ENCODE data around the gene RNF130. TPM values are rescaled to one million over a fixed set of nuclear protein-coding genes. Genes with fewer than 3 reads are reported as not detected.

RNF130 gene
- total and polyA plus RNA-seq, 2 donors from 2014 or later: 73.9 to 88.1 TPM

DNA sequence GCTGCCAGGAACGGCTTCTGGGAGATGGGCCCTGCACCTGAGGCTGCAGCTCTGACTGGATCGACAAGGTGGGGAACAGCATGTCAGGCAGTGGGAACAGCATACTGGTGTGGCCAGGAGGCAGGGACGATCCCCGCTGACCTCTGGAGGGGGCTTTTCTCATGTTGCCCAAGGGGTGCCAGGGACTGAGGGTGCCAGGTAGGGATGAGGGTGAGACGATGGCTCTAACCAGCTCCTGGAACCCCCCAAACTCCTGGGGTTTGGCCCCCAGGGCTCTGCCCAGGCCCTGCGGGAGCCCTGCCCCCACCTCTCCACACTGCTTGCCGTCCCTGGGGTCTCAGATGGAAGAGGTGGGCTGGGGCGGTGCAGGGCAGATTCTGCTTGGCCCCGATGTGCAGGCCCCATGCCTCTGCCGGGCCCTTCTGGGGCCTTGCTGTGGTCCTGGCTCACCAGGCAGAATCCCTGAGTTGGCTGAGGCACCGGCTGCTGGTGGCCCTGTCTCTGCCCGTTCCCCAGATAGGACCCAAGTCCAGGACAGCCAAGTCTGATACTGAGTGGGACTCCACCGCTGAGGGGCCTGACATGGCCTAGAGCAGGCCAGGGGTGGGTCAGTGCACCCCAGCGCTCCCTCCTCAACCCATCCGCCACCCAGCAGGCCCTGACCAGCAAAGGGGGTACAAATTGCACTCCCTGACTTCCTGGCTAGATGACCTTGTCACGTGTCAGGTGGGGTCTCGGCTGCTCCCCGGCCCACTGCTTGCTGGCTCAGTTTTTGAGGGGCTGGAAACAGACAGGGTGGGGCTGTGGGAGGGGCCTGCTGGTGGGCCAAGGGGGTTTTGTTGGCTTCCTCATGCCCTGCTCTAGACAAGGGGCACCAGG, 28.4 kb upstream of the RNF130 start:
- no peaks in the 10 kb centered on the region for H3K9me3 ChIP-seq (ENCODE audit: control insufficient read depth in 2 of 3, insufficient read depth in 1 of 3, low read length in 3 of 3)
- no peak for FAIRE-seq
- no peak overlapping the region for H3K9ac ChIP-seq (ENCODE audit: low read length in 3 of 3)

DNA sequence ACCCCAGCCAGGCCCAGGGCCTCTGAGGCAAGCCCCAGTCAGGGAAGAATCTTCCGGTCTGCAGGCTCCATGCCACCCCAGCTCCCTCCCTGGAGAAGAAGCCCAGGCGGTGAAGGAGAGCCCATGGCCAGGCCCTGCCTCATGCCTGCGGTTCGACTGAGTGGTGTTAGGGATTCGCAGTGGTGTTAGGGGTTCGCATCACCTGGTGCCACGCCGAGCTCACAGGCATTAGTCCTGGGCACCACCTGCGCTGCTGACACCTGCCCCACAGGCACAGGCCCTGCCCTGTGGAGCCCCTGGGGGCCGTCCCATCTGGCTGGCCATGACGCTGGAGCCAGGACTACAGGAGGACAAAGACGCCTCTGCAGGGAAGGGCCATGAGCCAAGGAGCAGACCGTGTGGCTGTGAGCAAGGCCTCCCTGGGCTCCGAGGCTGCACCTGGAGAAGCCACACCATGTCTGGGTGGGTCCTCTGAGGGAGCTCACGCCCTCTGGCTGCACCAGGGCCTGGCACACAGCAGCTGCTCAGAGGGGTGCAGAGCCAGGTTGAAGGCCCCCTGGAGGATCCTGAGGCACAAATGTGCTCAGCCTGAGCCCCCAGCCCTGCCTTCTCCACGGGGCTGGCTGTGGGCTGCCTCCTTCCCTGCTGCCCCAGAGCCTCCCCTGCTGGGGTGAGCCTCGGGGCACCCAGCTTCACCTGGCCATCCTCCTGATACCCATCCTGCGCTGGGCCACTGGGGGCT, 27.6 kb upstream of the RNF130 start:
- intact Hi-C loops (cut with DNase I): no loop called here
- no peak overlapping the region for H3K4me3 ChIP-seq (ENCODE audit: low read length in 3 of 3)
- peak in 1 of 5 donors; percentile 52 for DNase-seq
- TF ChIP-seq, protein P1, sequence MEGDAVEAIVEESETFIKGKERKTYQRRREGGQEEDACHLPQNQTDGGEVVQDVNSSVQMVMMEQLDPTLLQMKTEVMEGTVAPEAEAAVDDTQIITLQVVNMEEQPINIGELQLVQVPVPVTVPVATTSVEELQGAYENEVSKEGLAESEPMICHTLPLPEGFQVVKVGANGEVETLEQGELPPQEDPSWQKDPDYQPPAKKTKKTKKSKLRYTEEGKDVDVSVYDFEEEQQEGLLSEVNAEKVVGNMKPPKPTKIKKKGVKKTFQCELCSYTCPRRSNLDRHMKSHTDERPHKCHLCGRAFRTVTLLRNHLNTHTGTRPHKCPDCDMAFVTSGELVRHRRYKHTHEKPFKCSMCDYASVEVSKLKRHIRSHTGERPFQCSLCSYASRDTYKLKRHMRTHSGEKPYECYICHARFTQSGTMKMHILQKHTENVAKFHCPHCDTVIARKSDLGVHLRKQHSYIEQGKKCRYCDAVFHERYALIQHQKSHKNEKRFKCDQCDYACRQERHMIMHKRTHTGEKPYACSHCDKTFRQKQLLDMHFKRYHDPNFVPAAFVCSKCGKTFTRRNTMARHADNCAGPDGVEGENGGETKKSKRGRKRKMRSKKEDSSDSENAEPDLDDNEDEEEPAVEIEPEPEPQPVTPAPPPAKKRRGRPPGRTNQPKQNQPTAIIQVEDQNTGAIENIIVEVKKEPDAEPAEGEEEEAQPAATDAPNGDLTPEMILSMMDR (IDR thresholded peaks at IDR 0.05; ENCODE audit: borderline replicate concordance, extremely low read depth, insufficient read depth): no peak
- no peak overlapping the region for H3K9ac ChIP-seq (ENCODE audit: low read length in 3 of 3)
- H3K27ac ChIP-seq (ENCODE audit: low read depth in 2 of 2, low read length in 2 of 2): no peak overlapping the region
- H3K27me3 ChIP-seq (ENCODE audit: control insufficient read depth, insufficient read depth, low read length): no peaks in the 10 kb centered on the region
- H3K36me3 ChIP-seq (ENCODE audit: control insufficient read depth in 2 of 3, insufficient read depth in 3 of 3, low read length in 3 of 3): no peaks in the 10 kb centered on the region
- no peaks in the 10 kb centered on the region for H3K4me1 ChIP-seq (ENCODE audit: control insufficient read depth in 2 of 3, insufficient read depth in 2 of 3, low read depth in 1 of 3, low read length in 3 of 3)
- H3K9me3 ChIP-seq (ENCODE audit: control insufficient read depth in 2 of 3, insufficient read depth in 1 of 3, low read length in 3 of 3): no peaks in the 10 kb centered on the region
- no peak for FAIRE-seq

More for the DNA sequence above, 28.4 kb upstream of the RNF130 start:
- intact Hi-C loops (cut with DNase I): no loop called here
- no peaks in the 10 kb centered on the region for H3K4me1 ChIP-seq (ENCODE audit: control insufficient read depth in 2 of 3, insufficient read depth in 2 of 3, low read depth in 1 of 3, low read length in 3 of 3)
- H3K27me3 ChIP-seq (ENCODE audit: control insufficient read depth, insufficient read depth, low read length): no peaks in the 10 kb centered on the region
- peak in 2 of 5 donors; percentile 25 to 61 for DNase-seq
- H3K4me3 ChIP-seq (ENCODE audit: low read length in 3 of 3): no peak overlapping the region
- TF ChIP-seq, protein P1 (IDR thresholded peaks at IDR 0.05; ENCODE audit: borderline replicate concordance, extremely low read depth, insufficient read depth): no peak
- H3K36me3 ChIP-seq (ENCODE audit: control insufficient read depth in 2 of 3, insufficient read depth in 3 of 3, low read length in 3 of 3): no peaks in the 10 kb centered on the region
- H3K27ac ChIP-seq (ENCODE audit: low read depth in 2 of 2, low read length in 2 of 2): no peak overlapping the region

DNA sequence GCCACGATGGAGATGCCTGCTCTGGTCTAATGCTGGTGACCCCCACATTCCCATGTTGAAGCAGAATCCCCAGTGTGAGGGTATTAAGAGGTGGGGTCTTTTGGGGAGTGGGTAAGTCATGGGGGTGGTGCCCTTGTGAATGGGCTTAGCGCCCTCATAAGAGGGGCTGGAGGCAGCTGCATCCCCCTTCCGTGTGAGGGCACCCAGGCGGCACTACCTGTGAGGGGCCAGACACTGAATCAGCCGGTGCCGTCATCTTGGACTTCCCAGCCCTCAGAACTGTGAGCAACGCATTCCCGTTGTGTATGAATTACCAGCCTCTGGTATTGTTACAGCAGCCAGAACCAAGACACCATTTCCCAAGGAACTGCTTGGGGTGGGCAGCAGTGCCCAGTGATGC, 27.0 kb upstream of the RNF130 start:
- Histone ChIP-seq H3K27ac (ENCODE audit: low read depth in 2 of 2, low read length in 2 of 2) (no peak overlapping the region), H3K9me3 (ENCODE audit: control insufficient read depth in 2 of 3, insufficient read depth in 1 of 3, low read length in 3 of 3) (no peaks in the 10 kb centered on the region), H3K27me3 (ENCODE audit: control insufficient read depth, insufficient read depth, low read length) (no peaks in the 10 kb centered on the region), H3K36me3 (ENCODE audit: control insufficient read depth in 2 of 3, insufficient read depth in 3 of 3, low read length in 3 of 3) (no peaks in the 10 kb centered on the region), H3K9ac (ENCODE audit: low read length in 3 of 3) (no peak overlapping the region), H3K4me3 (ENCODE audit: low read length in 3 of 3) (no peak overlapping the region), H3K4me1 (ENCODE audit: control insufficient read depth in 2 of 3, insufficient read depth in 2 of 3, low read depth in 1 of 3, low read length in 3 of 3) (no peaks in the 10 kb centered on the region)
- FAIRE-seq (no peak), DNase-seq (peak in 1 of 5 donors; percentile 61)
- intact Hi-C loops (cut with DNase I): no loop called here
- TF ChIP-seq, protein P1 (IDR thresholded peaks at IDR 0.05; ENCODE audit: borderline replicate concordance, extremely low read depth, insufficient read depth): no peak
